BE2C (cell line): ENCODE measurements around the gene NFIX.
A peak's percentile ranks its signal among the peaks of the same experiment; 100 is the strongest.

Source experiments
- DNase-seq: peaks from one replicate; pipeline ENCODE4 v3.0.0-alpha.2; 2020
- H3K27me3 ChIP-seq: fragments of 250-450 bp; sonication (Bioruptor Pico); 2 replicates; pipeline ENCODE4 v1.5.1; 2020; ENCODE audit warnings: mild to moderate bottlenecking
- H3K36me3 ChIP-seq: fragments of 250-450 bp; sonication (Bioruptor Pico); 2 replicates; pipeline ENCODE4 v1.5.1; 2020; ENCODE audit warnings: mild to moderate bottlenecking
- H3K4me1 ChIP-seq: fragments of 250-450 bp; sonication (Bioruptor Pico); 2 replicates; pipeline ENCODE4 v1.5.1; 2020
- H3K4me3 ChIP-seq: 2 replicates; pipeline ENCODE4 v1.5.1; 2011; ENCODE audit warnings: low read depth, low read length
- H3K9me3 ChIP-seq: fragments of 250-450 bp; sonication (Bioruptor Pico); 2 replicates; pipeline ENCODE4 v1.5.1; 2020
- CTCF ChIP-seq: IDR thresholded peaks from 2 replicates; pipeline ENCODE4 v1.5.1; 2012; ENCODE audit warnings: mild to moderate bottlenecking, low read depth, low read length

The NFIX gene

GRCh38 chr19:12982648-12983047, 12.6 kb upstream of the NFIX start:
- DNase-seq, result no peak
- no peaks in the 10 kb centered on the region for H3K9me3 ChIP-seq
- no peaks in the 10 kb centered on the region for H3K36me3 ChIP-seq
- H3K4me3 ChIP-seq, result no peak overlapping the region
- TF ChIP-seq CTCF, result no peak
- no peaks in the 10 kb centered on the region for H3K27me3 ChIP-seq
- H3K4me1 ChIP-seq, result no peaks in the 10 kb centered on the region; the same call in 1 of the 2 replicates

- Histone ChIP-seq H3K4me1 (no peaks in the 10 kb centered on the region; the same call in 1 of the 2 replicates), H3K4me3 (peak overlapping the region; percentile 57), H3K36me3 (no peaks in the 10 kb centered on the region), H3K9me3 (no peaks in the 10 kb centered on the region), H3K27me3 (no peaks in the 10 kb centered on the region)
- no peak for TF ChIP-seq CTCF
- no peak for DNase-seq
Observed at GRCh38 chr19:12983091-12983490, 12.2 kb upstream of the NFIX start.

- Histone ChIP-seq H3K4me3 (peak overlapping the region; percentile 57), H3K27me3 (no peaks in the 10 kb centered on the region), H3K36me3 (no peaks in the 10 kb centered on the region), H3K4me1 (no peaks in the 10 kb centered on the region; the same call in 1 of the 2 replicates), H3K9me3 (no peaks in the 10 kb centered on the region)
- peak; percentile 83 for DNase-seq
- TF ChIP-seq CTCF, result peak; percentile 80
Observed at GRCh38 chr19:12983542-12984142, 11.6 kb upstream of the NFIX start.

GRCh38 chr19:12984143-12984627, 11.1 kb upstream of the NFIX start:
- TF ChIP-seq CTCF, result no peak
- Histone ChIP-seq H3K9me3 (no peaks in the 10 kb centered on the region), H3K4me1 (no peaks in the 10 kb centered on the region; the same call in 1 of the 2 replicates), H3K36me3 (no peaks in the 10 kb centered on the region), H3K27me3 (no peaks in the 10 kb centered on the region), H3K4me3 (no peak overlapping the region)
- no peak for DNase-seq

- no peak overlapping the region for H3K4me3 ChIP-seq
- no peaks in the 10 kb centered on the region for H3K9me3 ChIP-seq
- DNase-seq, result no peak
- no peaks in the 10 kb centered on the region for H3K27me3 ChIP-seq
- H3K4me1 ChIP-seq, result no peaks in the 10 kb centered on the region; the same call in 1 of the 2 replicates
- no peak for TF ChIP-seq CTCF
- no peaks in the 10 kb centered on the region for H3K36me3 ChIP-seq
Observed at GRCh38 chr19:12984683-12985048, 10.6 kb upstream of the NFIX start.

GRCh38 chr19:12985049-12985776, 10.1 kb upstream of the NFIX start:
- Histone ChIP-seq H3K27me3 (no peaks in the 10 kb centered on the region), H3K36me3 (no peaks in the 10 kb centered on the region), H3K9me3 (no peaks in the 10 kb centered on the region), H3K4me3 (no peak overlapping the region), H3K4me1 (no peaks in the 10 kb centered on the region; the same call in 1 of the 2 replicates)
- no peak for DNase-seq
- TF ChIP-seq CTCF, result no peak
